Sigmoid colon (tissue), 4 donors: ENCODE measurements around the gene FAM110D.

Experiments
- CTCF ChIP-seq, 4 experiments: fragments of 450-650 bp in 3 of 4; fragments of 200-600 bp in 1 of 4; IDR thresholded peaks; one replicate each; pipeline ENCODE4 v1.5.1; 2016 to 2019; ENCODE audit warnings: antibody characterized with exemption in 4 of 4, mild to moderate bottlenecking in 3 of 4, moderate library complexity in 2 of 4
- POLR2A ChIP-seq, 2 donors: fragments of 450-650 bp; IDR thresholded peaks; one replicate each; pipeline ENCODE4 v1.6.1; 2016; ENCODE audit warnings: antibody characterized with exemption in 2 of 2, mild to moderate bottlenecking in 2 of 2, moderate library complexity in 2 of 2
- POLR2AphosphoS5 ChIP-seq, 4 donors: sonication (generic); formaldehyde crosslinking; IDR thresholded peaks; one replicate each; pipeline ENCODE4 v1.6.1; 2017; ENCODE audit warnings: antibody characterized with exemption in 4 of 4

- TF ChIP-seq CTCF (IDR thresholded peaks at IDR 0.05) (no peak), POLR2AphosphoS5 (IDR thresholded peaks at IDR 0.05) (no peak), POLR2A (IDR thresholded peaks at IDR 0.05) (no peak)
Measured at GRCh38 chr1:26197301-26197700, 38.4 kb downstream of the FAM110D start.
